GM19043 (cell line): ENCODE results near the gene GATA2.

ENCODE experiments used
- ATAC-seq: cut with Tn5 transposase; IDR thresholded peaks from one replicate; pipeline ENCODE4 v1.9.1; 2021; ENCODE audit warnings: low read depth; ENCODE audit not compliant: unreplicated experiment

GATA2 gene

GRCh38 chr3:128503164-128503651, 10.2 kb upstream of the GATA2 start:
- ATAC-seq = no peak

- no peak for ATAC-seq
These were observed 9.7 kb upstream of the GATA2 start for GRCh38 chr3:128502712-128503111.

GRCh38 chr3:128501431-128501830, 8.4 kb upstream of the GATA2 start:
- no peak for ATAC-seq

- ATAC-seq = no peak
These were observed 7.6 kb upstream of the GATA2 start for GRCh38 chr3:128500556-128500955.

- no peak for ATAC-seq
These were observed 6.8 kb upstream of the GATA2 start for GRCh38 chr3:128499724-128500275.

- no peak for ATAC-seq
These were observed 6.0 kb upstream of the GATA2 start for GRCh38 chr3:128498901-128499530.

DNA sequence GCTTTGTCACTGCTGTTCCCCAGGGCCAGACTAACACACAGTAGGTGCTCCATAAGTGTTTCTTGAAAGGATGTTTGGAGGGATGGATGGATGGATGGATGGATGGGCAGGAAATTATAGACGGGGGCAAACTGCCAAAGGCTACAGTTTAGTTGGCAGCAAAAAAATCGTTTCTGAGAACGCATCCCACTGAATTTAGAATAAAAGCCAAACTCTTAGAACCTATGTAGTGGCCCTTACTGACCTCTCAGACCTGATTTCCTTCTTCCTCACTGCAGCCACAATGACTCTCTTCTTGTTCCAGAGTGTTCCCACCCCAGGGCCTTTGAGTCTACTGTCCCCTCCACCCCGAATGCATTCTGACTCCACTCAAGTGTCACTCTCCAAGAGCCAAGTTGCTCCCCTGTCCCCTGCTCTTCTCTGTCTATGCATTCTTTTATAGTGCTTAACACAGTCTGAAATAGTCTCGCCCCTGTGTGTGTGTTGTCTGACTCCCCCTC, 5.2 kb upstream of the GATA2 start:
- no peak for ATAC-seq

GRCh38 chr3:128497305-128498126, 4.5 kb upstream of the GATA2 start:
- ATAC-seq = no peak

GRCh38 chr3:128496602-128497304, 3.8 kb upstream of the GATA2 start:
- ATAC-seq = no peak

DNA sequence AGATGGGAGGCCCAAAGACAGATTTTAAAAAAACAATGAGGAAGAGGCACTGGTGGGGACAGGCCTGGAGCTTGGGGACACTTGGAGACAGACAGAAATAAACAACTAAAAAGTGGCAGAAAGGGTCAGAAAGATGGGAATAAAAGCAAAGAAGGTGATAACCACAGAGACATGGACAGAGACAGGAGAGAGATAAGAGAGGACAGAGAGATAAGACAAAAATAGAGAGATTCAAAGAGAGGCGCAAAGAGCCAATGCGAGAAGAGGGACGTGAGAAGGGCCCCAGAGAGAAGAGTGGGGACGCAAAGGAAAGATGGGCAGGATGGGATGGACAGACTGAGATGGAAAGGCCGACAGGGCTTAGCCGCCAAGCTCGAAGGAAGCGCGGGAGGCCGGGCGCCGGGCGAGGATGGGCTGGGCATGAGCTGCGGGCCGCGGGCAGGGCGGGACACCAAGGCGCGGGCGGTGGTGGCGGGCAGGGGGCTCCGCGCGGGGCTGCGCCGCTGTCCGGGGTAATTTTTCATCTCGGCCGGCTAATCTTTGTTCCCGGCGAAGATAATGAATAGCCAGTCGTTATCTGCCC, 3.1 kb upstream of the GATA2 start:
- no peak for ATAC-seq

DNA sequence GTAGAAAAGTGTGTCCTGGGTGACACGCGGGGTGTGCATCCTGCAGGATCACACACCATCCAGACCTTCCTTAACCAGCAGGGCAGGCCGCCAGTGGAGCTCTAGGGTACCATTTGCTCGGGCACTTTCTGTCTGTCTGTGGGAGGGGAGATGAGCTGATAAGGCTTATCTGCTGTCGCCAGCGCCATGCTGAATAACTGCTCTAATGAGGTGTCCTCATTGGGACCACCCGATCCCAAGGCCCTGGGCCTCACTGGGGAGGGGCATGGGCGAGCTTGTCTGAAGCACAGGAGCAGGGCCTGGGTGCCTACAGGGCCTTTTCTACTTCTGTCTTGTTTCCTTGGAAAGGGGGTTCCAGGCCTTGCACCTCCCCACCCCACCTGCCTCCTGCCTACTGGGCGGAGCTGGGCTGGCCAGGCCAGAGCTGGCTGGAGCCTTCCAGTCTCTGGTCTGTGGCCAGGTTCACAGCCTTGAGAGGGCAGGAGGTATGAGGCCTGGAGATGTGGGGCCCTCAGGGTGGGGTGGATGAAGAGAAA, 2.5 kb upstream of the GATA2 start:
- ATAC-seq = no peak

DNA sequence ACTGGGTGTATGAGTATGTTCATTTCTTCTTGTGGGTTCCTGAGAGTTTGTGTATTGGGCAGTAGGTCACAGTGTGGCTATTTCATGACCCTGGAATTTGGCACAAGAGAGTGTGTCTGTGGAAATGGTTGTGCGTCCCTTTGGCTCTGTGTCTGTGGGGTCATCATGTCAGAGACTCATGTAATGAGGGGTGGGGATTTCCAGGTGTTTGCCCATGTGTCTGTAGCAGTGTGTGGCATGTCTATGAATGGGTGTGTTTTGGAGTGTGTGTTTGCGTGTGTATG, 1.3 kb upstream of the GATA2 start:
- ATAC-seq = no peak

- ATAC-seq = no peak
These were observed 767 bp upstream of the GATA2 start for GRCh38 chr3:128493570-128494366.

DNA sequence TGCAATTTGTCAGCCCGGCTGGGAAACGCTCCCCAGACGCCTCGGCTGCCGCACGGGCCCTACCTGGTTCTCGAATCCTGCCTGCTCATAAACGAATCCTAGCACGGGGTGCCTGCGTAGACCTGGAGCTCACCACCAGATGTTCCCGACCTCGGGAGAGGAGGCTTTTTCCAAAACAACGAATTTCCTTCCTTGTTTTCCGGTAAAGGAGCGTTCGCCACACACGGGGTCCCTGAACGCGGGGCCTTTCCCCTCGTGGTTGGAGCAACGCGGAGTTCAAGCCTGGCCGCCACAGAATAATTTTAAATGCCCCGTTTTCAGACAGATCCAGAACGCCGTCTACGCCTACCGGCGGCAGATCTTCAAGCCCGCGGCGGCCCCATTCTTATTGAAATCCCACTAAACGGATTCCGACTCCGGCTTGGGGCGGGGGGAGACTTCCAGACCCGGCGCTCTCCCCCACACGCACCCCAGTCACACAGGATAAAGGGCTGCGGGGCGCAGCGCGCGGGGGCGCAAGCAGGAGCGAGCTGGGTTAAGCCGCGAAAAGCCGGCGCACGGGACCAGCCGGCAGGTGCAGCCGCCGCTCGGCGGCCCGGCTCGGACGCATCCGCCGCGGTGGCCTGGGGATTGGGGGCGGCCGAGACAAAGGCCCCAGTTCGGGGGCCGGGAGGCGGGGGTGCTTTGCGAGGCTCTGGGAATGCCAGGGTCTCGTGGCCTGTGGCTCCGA, 895 bp downstream of the GATA2 start:
- ATAC-seq = no peak

DNA sequence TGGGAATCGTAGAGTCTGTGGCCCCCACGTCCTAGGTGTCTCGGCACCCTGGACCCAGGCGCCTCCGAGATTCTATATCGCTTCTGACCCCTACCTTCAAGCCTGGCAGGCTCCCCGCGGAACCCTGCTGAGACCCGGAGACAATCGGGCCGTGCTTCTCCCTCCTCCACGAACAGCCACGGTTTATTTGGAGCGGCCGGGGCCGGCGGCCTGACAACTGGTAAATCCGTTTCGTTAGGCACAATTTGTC, 1.4 kb downstream of the GATA2 start:
- ATAC-seq = no peak

DNA sequence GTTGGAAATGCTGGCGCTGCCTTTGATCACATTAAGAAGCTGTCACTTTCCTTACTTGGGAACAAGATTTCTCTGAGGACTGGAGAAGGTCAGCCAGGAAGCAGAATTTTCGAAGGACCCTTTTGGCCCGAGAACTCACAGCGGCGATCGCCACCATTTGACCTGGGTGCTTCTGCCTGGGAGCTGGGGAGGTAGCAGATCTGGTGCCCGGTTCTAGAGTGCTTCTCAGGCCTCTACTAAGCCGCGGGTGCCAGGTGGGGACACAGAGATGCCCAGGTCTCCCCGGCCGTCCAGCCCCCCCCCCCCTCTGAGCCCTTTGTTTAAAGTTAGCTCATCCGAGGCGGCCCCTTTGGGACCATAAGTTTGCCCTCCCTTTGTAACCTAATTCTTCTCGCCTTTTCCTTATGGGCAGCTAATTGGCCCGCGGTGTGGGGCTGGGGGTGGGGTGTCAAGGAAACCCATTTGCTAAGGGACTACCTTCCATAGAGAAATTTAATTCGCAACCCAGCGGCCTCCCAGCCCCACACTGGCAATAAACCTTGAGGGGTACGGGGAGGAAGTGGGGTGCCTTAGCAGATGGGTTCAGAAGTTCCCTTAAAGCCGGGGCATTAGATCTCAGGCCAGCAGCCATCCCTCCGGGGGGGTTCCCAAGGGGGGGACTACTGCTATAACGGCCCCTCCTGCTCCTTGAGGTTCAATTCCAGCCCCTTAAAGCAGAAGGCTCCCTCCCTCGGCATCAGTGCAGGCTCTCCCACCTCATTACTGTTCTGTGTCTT, 1.9 kb downstream of the GATA2 start:
- no peak for ATAC-seq

DNA sequence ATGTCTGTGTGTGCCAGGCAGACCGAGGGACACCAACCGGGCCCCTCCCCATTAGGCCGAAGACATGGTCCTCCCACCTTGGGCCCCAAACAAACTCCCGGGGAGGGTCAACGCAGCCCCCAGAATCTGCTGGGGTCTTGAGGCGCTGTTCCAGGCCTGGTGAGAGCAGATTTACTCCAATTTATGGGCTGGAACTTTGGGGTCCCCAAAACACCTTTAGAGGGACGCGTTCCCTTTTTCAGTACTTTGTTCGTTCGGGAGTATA, 2.4 kb downstream of the GATA2 start:
- ATAC-seq = no peak

GRCh38 chr3:128489927-128490649, 2.9 kb downstream of the GATA2 start:
- no peak for ATAC-seq

DNA sequence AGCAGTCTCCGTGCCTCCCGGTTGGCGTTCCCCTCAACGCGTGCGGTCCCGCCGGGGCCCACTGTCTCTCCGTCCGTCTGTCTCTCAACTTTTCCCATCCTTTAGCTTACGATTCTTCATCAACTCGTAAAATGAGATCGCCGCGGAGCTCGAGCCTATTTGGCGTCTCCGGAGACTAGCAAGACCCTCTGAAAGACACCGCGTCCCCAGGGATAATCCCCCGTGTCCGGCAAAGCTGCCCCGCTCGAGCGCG, 3.4 kb downstream of the GATA2 start:
- ATAC-seq = no peak
